DND-41 (cell line): Measurements from ENCODE around the gene SERPINI1.
A peak's percentile ranks its signal among the peaks of the same experiment; 100 is the strongest.

Source experiments
- ATAC-seq: fragments of 200-7000 bp; cut with Tn5 transposase; 3 replicates; pipeline ENCODE4 v1.9.1; 2021; ENCODE audit warnings: low read depth; ENCODE audit not compliant: insufficient read depth
- DNase-seq: peaks from one replicate; pipeline ENCODE4 v3.0.0-alpha.2; 2020
- H2AFZ ChIP-seq: 2 replicates; pipeline ENCODE4 v1.6.0; 2012; ENCODE audit warnings: low read depth, low read length
- H3K27ac ChIP-seq: 2 replicates; pipeline ENCODE4 v1.5.1; 2012; ENCODE audit warnings: low read length, inconsistent platforms
- H3K27me3 ChIP-seq: fragments of 200-600 bp; sonication (generic); 2 replicates; pipeline ENCODE4 v1.6.0; 2012; ENCODE audit warnings: low read length, mild to moderate bottlenecking, inconsistent platforms; ENCODE audit not compliant: insufficient read depth, poor library complexity
- H3K36me3 ChIP-seq: 2 replicates; pipeline ENCODE4 v1.5.1; 2012; ENCODE audit warnings: low read length, inconsistent platforms; ENCODE audit not compliant: insufficient read depth
- H3K4me1 ChIP-seq: 2 replicates; pipeline ENCODE4 v1.5.1; 2012; ENCODE audit warnings: mild to moderate bottlenecking, low read length; ENCODE audit not compliant: insufficient read depth
- H3K4me2 ChIP-seq: 2 replicates; pipeline ENCODE4 v1.6.0; 2012; ENCODE audit warnings: mild to moderate bottlenecking, moderate library complexity, low read length, inconsistent platforms; ENCODE audit not compliant: insufficient read depth
- H3K4me3 ChIP-seq, 2 experiments: fragments of 200-600 bp in 1 of 2; shearing (Covaris generic) in 1 of 2; 2 replicates each; pipeline ENCODE4 v1.5.1; 2012 to 2016; ENCODE audit warnings: inconsistent platforms in 2 of 2, low read length in 2 of 2, mild to moderate bottlenecking in 2 of 2, low read depth in 1 of 2, moderate library complexity in 1 of 2
- H3K79me2 ChIP-seq: 2 replicates; pipeline ENCODE4 v1.6.0; 2012; ENCODE audit warnings: low read length, inconsistent platforms; ENCODE audit not compliant: insufficient read depth
- H3K9ac ChIP-seq: 2 replicates; pipeline ENCODE4 v1.6.0; 2012; ENCODE audit warnings: low read depth, mild to moderate bottlenecking, inconsistent platforms, low read length, moderate library complexity
- H3K9me3 ChIP-seq: 2 replicates; pipeline ENCODE4 v1.5.1; 2012; ENCODE audit warnings: low read length, moderate library complexity, mild to moderate bottlenecking, inconsistent platforms; ENCODE audit not compliant: insufficient read depth, severe bottlenecking
- H4K20me1 ChIP-seq: 2 replicates; pipeline ENCODE4 v1.6.0; 2012; ENCODE audit warnings: low read length; ENCODE audit not compliant: insufficient read depth
- CTCF ChIP-seq: IDR thresholded peaks from 2 replicates; pipeline ENCODE4 v1.5.1; 2012; ENCODE audit warnings: borderline replicate concordance, low read length, moderate library complexity, mild to moderate bottlenecking; ENCODE audit not compliant: poor library complexity, severe bottlenecking; ENCODE audit errors: extremely low read depth
- EZH2 ChIP-seq: IDR thresholded peaks from 3 replicates; pipeline ENCODE4 v1.6.1; 2012; ENCODE audit warnings: borderline replicate concordance, low read depth, mild to moderate bottlenecking, moderate library complexity, low read length, inconsistent platforms; ENCODE audit not compliant: severe bottlenecking

SERPINI1 gene

GRCh38 chr3:167735233-167736138, at the start of gene SERPINI1:
SERPINI1 (plus strand) TSS chr3:167735721; CDS start chr3:167789129, 53,408 bp downstream.
- Histone ChIP-seq H3K9ac (peak within 1 kb of the TSS; percentile 72), H3K9me3 (no peaks in the 10 kb centered on the region), H3K4me2 (peak within 1 kb of the TSS; percentile 86), H3K4me1 (peaks cover 39% of the 10 kb centered on the region), H4K20me1 (peaks cover 16% of the 10 kb centered on the region; the same call in 1 of the 2 replicates), H3K27me3 (no peaks in the 10 kb centered on the region), H3K27ac (peak within 1 kb of the TSS; percentile 94), H3K4me3 (peak within 1 kb of the TSS; percentile 65 to 92; a peak in 3 of 4 replicates), H2AFZ (peak within 1 kb of the TSS; percentile 96), H3K36me3 (no peaks in the 10 kb centered on the region), H3K79me2 (peaks cover 42% of the 10 kb centered on the region)
- peak; percentile 88 for DNase-seq
- peak; percentile 72 for ATAC-seq
- peak; percentile 16 for TF ChIP-seq CTCF
- no peak for TF ChIP-seq EZH2

GRCh38 chr3:167691366-167691765, 44.2 kb upstream of the SERPINI1 start:
- peaks cover 42% of the 10 kb centered on the region for H3K36me3 ChIP-seq

GRCh38 chr3:167694121-167694520, 41.4 kb upstream of the SERPINI1 start:
- DNase-seq (no peak), ATAC-seq (no peak)
- Histone ChIP-seq H3K36me3 (peaks cover 35% of the 10 kb centered on the region), H3K4me3 (no peak overlapping the region), H3K79me2 (no peaks in the 10 kb centered on the region), H2AFZ (no peak overlapping the region), H3K9me3 (no peaks in the 10 kb centered on the region), H3K4me2 (no peak overlapping the region), H4K20me1 (no peaks in the 10 kb centered on the region), H3K9ac (no peak overlapping the region), H3K27ac (no peak overlapping the region), H3K4me1 (peaks cover 35% of the 10 kb centered on the region), H3K27me3 (no peaks in the 10 kb centered on the region)
- no peak for TF ChIP-seq EZH2

More at GRCh38 chr3:167691366-167691765, 44.2 kb upstream of the SERPINI1 start:
- H3K27ac ChIP-seq = peak overlapping the region; percentile 69
- H4K20me1 ChIP-seq = no peaks in the 10 kb centered on the region
- no peaks in the 10 kb centered on the region for H3K27me3 ChIP-seq
- H3K4me3 ChIP-seq = no peak overlapping the region
- no peak overlapping the region for H3K4me2 ChIP-seq
- no peak overlapping the region for H2AFZ ChIP-seq
- peaks cover 35% of the 10 kb centered on the region for H3K4me1 ChIP-seq
- DNase-seq = peak; percentile 71
- TF ChIP-seq CTCF (no peak), EZH2 (no peak)
- peak; percentile 100 for ATAC-seq
- H3K9ac ChIP-seq = peak overlapping the region; percentile 19; the same call in 1 of the 2 replicates
- H3K9me3 ChIP-seq = no peaks in the 10 kb centered on the region
- H3K79me2 ChIP-seq = no peaks in the 10 kb centered on the region

DNA sequence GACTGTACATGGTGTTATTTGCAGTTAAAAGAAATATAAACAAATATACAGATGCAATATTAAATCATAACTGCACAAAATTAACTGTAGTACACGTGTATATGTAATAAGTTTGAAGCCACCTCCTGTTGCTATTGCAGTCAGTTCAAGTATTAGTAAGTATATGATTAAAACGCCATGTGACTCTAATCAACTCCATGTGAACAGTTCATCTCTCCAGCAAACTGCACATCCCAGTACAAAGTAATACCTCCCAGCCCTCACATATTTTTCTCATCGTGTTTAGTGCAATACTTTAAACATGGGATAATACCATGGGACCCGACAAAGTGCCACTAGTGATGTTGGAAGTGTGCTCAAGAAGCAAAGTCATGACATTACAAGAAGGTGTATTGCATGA, 35.5 kb upstream of the SERPINI1 start:
- Histone ChIP-seq H3K27me3 (no peaks in the 10 kb centered on the region), H2AFZ (no peak overlapping the region), H3K79me2 (peaks cover 4% of the 10 kb centered on the region; the same call in 1 of the 2 replicates), H3K4me3 (no peak overlapping the region), H3K4me1 (no peaks in the 10 kb centered on the region), H3K9me3 (no peaks in the 10 kb centered on the region), H3K9ac (no peak overlapping the region), H3K36me3 (peaks cover 30% of the 10 kb centered on the region; the same call in 1 of the 2 replicates), H4K20me1 (0 out of 2 replicates have a peak, but pooled peaks cover 8% of the 10 kb centered on the region), H3K4me2 (no peak overlapping the region), H3K27ac (no peak overlapping the region)
- TF ChIP-seq CTCF = no peak
- TF ChIP-seq EZH2 = no peak
- DNase-seq (no peak), ATAC-seq (no peak)
